ENCODE data around the gene RFTN1.
A peak's percentile ranks its signal among the peaks of the same experiment; 100 is the strongest.

The RFTN1 gene

DNA sequence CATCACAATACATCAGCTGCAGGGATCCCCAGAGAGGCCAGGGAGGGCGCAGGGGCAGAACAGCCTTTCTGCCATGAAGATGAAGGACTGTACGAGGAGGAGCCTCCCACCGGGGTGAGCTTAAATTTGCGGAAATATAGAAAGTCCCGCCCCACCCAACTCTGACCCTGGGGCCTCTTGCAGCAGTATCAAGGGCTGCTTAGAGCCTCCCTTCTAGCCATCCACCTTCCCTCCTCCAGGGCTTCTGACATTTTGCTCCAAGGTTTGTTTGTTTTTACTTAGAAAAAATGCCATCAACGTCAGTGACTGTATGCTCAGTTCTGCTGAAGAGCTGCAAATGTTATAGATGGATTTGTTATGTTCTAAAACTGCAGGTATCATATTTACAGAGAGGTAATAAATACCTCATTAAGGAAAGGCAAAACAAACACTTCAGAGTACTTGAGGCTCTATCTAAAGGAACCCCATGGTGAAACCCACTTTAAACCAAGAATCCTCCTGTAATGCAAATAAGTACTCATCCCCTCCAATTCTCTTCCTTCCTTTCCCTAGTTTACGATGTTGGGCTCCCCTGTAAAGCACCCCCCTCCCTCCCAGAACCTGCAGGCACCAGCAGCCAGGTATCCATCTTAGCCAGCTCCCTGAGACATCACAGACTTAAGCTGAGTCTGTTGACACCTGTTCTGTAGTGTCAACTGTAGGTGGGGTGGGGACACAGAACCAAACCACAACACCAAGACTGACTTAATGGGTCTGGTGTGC is 30.5 kb downstream of the RFTN1 start:
- TF ChIP-seq EZH2phosphoT487 (IDR thresholded peaks at IDR 0.05; ENCODE audit: borderline replicate concordance) = no peak
- TF ChIP-seq, protein P1, sequence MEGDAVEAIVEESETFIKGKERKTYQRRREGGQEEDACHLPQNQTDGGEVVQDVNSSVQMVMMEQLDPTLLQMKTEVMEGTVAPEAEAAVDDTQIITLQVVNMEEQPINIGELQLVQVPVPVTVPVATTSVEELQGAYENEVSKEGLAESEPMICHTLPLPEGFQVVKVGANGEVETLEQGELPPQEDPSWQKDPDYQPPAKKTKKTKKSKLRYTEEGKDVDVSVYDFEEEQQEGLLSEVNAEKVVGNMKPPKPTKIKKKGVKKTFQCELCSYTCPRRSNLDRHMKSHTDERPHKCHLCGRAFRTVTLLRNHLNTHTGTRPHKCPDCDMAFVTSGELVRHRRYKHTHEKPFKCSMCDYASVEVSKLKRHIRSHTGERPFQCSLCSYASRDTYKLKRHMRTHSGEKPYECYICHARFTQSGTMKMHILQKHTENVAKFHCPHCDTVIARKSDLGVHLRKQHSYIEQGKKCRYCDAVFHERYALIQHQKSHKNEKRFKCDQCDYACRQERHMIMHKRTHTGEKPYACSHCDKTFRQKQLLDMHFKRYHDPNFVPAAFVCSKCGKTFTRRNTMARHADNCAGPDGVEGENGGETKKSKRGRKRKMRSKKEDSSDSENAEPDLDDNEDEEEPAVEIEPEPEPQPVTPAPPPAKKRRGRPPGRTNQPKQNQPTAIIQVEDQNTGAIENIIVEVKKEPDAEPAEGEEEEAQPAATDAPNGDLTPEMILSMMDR (conservative IDR thresholded peaks at IDR 0.05; ENCODE audit: low read length) = no peak
- H3K9me2 ChIP-seq (replicated peaks; ENCODE audit: low read depth, low read length) = no peaks in the 10 kb centered on the region
- H3K79me2 ChIP-seq (ENCODE audit: insufficient read depth, low read length) = peaks cover 93% of the 10 kb centered on the region
- no peak overlapping the region for H2AFZ ChIP-seq (ENCODE audit: low read length)
- H3K36me3 ChIP-seq (ENCODE audit: insufficient read depth, low read length) = peaks cover 42% of the 10 kb centered on the region; the same call in 1 of the 2 replicates
- H3K27me3 ChIP-seq (ENCODE audit: insufficient read depth, low read length, poor library complexity, severe bottlenecking) = no peaks in the 10 kb centered on the region
- H3K9me3 ChIP-seq (ENCODE audit: insufficient read depth, low read depth, low read length) = no peaks in the 10 kb centered on the region
- peaks cover 68% of the 10 kb centered on the region for H3K4me1 ChIP-seq (ENCODE audit: insufficient read depth, low read length, poor library complexity, severe bottlenecking)
- H3K9ac ChIP-seq (ENCODE audit: low read depth, low read length, poor library complexity, severe bottlenecking) = peak overlapping the region; percentile 57
- H3F3A ChIP-seq (ENCODE audit: low read depth) = peaks cover 7% of the 10 kb centered on the region; the same call in 1 of the 2 replicates
- no peak overlapping the region for H3K4me3 ChIP-seq (ENCODE audit: low read length, poor library complexity, severe bottlenecking)
- H3K4me2 ChIP-seq (ENCODE audit: low read depth, low read length, poor library complexity, severe bottlenecking) = peak overlapping the region; percentile 79
- peaks cover 4% of the 10 kb centered on the region for H4K20me1 ChIP-seq (ENCODE audit: insufficient read depth, low read length, poor library complexity, severe bottlenecking)

DNA sequence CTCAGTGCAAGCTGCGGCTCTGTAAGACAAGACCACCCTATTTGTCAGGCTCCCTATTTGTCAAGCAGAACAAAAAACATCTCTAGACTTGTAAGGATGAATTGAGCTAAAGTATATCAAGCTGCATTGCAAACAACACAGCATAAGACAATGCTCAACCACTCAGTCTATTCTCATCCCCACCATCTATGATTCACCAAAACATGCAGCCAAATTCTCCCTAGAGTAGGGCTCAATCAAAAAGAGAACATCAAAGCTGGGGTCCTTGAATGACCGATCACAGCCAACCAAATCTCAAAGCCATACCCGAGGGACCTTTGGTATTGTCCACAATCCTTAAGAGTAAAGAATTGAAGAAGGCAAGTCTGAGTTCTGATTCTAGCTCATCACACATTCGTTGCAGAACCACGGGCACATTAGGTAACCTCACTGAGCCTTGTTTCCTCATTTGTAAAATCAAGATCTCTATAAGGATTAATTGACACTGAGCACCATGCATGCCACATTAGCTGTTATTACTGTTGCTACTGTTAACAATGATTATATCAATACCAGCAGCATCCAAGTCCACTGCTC is 31.2 kb downstream of the RFTN1 start:
- no peaks in the 10 kb centered on the region for H3K9me3 ChIP-seq (ENCODE audit: insufficient read depth, low read depth, low read length)
- peaks cover 44% of the 10 kb centered on the region; the same call in 1 of the 2 replicates for H3K36me3 ChIP-seq (ENCODE audit: insufficient read depth, low read length)
- no peak overlapping the region for H2AFZ ChIP-seq (ENCODE audit: low read length)
- no peaks in the 10 kb centered on the region for H3K9me2 ChIP-seq (replicated peaks; ENCODE audit: low read depth, low read length)
- H3K27me3 ChIP-seq (ENCODE audit: insufficient read depth, low read length, poor library complexity, severe bottlenecking) = no peaks in the 10 kb centered on the region
- peaks cover 68% of the 10 kb centered on the region for H3K4me1 ChIP-seq (ENCODE audit: insufficient read depth, low read length, poor library complexity, severe bottlenecking)
- peak overlapping the region; percentile 57 for H3K9ac ChIP-seq (ENCODE audit: low read depth, low read length, poor library complexity, severe bottlenecking)
- H3K4me2 ChIP-seq (ENCODE audit: low read depth, low read length, poor library complexity, severe bottlenecking) = peak overlapping the region; percentile 79
- H3K4me3 ChIP-seq (ENCODE audit: low read length, poor library complexity, severe bottlenecking) = peak overlapping the region; percentile 59
- H3K79me2 ChIP-seq (ENCODE audit: insufficient read depth, low read length) = peaks cover 94% of the 10 kb centered on the region
- H4K20me1 ChIP-seq (ENCODE audit: insufficient read depth, low read length, poor library complexity, severe bottlenecking) = peaks cover 4% of the 10 kb centered on the region
- peaks cover 7% of the 10 kb centered on the region; the same call in 1 of the 2 replicates for H3F3A ChIP-seq (ENCODE audit: low read depth)
- TF ChIP-seq, protein P1 (conservative IDR thresholded peaks at IDR 0.05; ENCODE audit: low read length) = no peak
- no peak for TF ChIP-seq EZH2phosphoT487 (IDR thresholded peaks at IDR 0.05; ENCODE audit: borderline replicate concordance)

DNA sequence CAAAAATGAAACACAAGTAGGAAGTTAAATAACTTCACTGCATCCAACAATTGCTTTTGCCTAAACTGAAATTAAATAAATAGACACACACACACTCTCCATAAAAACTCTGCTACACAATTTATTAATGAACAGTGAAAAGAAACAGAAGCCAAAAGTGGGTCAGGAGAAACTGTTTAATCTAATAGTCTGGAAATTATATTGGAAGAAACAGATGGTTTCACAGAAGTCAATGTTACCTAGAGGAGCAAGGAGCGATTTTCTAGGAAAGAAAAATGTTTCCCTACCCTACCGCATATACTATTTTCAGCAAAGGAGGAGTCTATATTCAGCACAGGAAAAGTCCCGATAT is 32.0 kb downstream of the RFTN1 start:
- Histone ChIP-seq H3K27me3 (ENCODE audit: insufficient read depth, low read length, poor library complexity, severe bottlenecking) (no peaks in the 10 kb centered on the region), H3K9me3 (ENCODE audit: insufficient read depth, low read depth, low read length) (no peaks in the 10 kb centered on the region), H3K79me2 (ENCODE audit: insufficient read depth, low read length) (peaks cover 94% of the 10 kb centered on the region), H3K4me3 (ENCODE audit: low read length, poor library complexity, severe bottlenecking) (peak overlapping the region; percentile 59), H3K9me2 (replicated peaks; ENCODE audit: low read depth, low read length) (no peaks in the 10 kb centered on the region), H2AFZ (ENCODE audit: low read length) (no peak overlapping the region), H3K4me1 (ENCODE audit: insufficient read depth, low read length, poor library complexity, severe bottlenecking) (peaks cover 70% of the 10 kb centered on the region), H3K4me2 (ENCODE audit: low read depth, low read length, poor library complexity, severe bottlenecking) (peak overlapping the region; percentile 79), H4K20me1 (ENCODE audit: insufficient read depth, low read length, poor library complexity, severe bottlenecking) (peaks cover 4% of the 10 kb centered on the region), H3F3A (ENCODE audit: low read depth) (peaks cover 7% of the 10 kb centered on the region; the same call in 1 of the 2 replicates), H3K9ac (ENCODE audit: low read depth, low read length, poor library complexity, severe bottlenecking) (peak overlapping the region; percentile 57), H3K36me3 (ENCODE audit: insufficient read depth, low read length) (peaks cover 47% of the 10 kb centered on the region; the same call in 1 of the 2 replicates)
- TF ChIP-seq EZH2phosphoT487 (IDR thresholded peaks at IDR 0.05; ENCODE audit: borderline replicate concordance) = no peak
- TF ChIP-seq, protein P1 (conservative IDR thresholded peaks at IDR 0.05; ENCODE audit: low read length) = no peak

All from Loucy (cell line).